SK-N-SH (cell line): ENCODE measurements around the gene FHDC1. TPM values are rescaled to one million over a fixed set of nuclear protein-coding genes. Genes with fewer than 3 reads are reported as not detected.

Source experiments
- CTCF ChIA-PET: fragments of 300-600, 350-600 bp; formaldehyde crosslinking; extraction: SDS; loops from one replicate; lab custom pipeline; 2021; lab: Yijun Ruan, JAX
- POLR2A ChIA-PET: fragments of 350-600 bp; sonication (Branson Sonifier 250); formaldehyde crosslinking; extraction: SDS; loops from one replicate; lab custom pipeline; 2020; ENCODE audit warnings: antibody characterized with exemption, inconsistent platforms; lab: Yijun Ruan, JAX
- DNase-seq: peaks from one replicate; pipeline ENCODE4 v3.0.0; 2012
- H2AFZ ChIP-seq: fragments of 200-600 bp; sonication (generic); 2 replicates; pipeline ENCODE4 v1.8.1; 2016; ENCODE audit warnings: antibody characterized with exemption, mild to moderate bottlenecking, low read depth
- H3F3A ChIP-seq: fragments of 200-600 bp; sonication (generic); replicated peaks from 2 replicates; pipeline ENCODE3; 2016; ENCODE audit warnings: antibody characterized with exemption, mild to moderate bottlenecking; ENCODE audit not compliant: insufficient read depth
- H3K27ac ChIP-seq, 2 experiments: fragments of 200-500 bp in 1 of 2; fragments of 200-600 bp in 1 of 2; sonication (Bioruptor generic) in 1 of 2; sonication (generic), shearing (Covaris generic) in 1 of 2; 2 replicates each; pipeline versions ENCODE4 v1.5.1 to v1.6.1; 2014 to 2016; ENCODE audit warnings: low read depth in 2 of 2, inconsistent platforms in 1 of 2, low read length in 1 of 2, mild to moderate bottlenecking in 1 of 2, mixed read lengths in 1 of 2
- H3K27me3 ChIP-seq: fragments of 200-600 bp; sonication (generic), shearing (Covaris generic); 2 replicates; pipeline ENCODE4 v1.6.1; 2016; ENCODE audit warnings: mixed run types; ENCODE audit not compliant: insufficient read depth
- H3K36me3 ChIP-seq, 2 experiments: fragments of 200-500 bp in 1 of 2; fragments of 200-600 bp in 1 of 2; sonication (Bioruptor generic) in 1 of 2; sonication (generic) in 1 of 2; replicated peaks in 1 of 2; 2 replicates each; pipeline versions ENCODE3 to v1.5.1; 2014 to 2016; ENCODE audit warnings: low read length in 1 of 2, mild to moderate bottlenecking in 1 of 2; ENCODE audit not compliant: insufficient read depth in 2 of 2, control insufficient read depth in 1 of 2
- H3K4me1 ChIP-seq, 2 experiments: fragments of 200-500 bp in 1 of 2; fragments of 200-600 bp in 1 of 2; sonication (Bioruptor generic) in 1 of 2; sonication (generic), shearing (Covaris generic) in 1 of 2; 2 replicates each; pipeline versions ENCODE4 v1.5.1 to v1.6.1; 2014 to 2016; ENCODE audit warnings: low read depth in 1 of 2, low read length in 1 of 2, mixed run types in 1 of 2; ENCODE audit not compliant: insufficient read depth in 2 of 2, control insufficient read depth in 1 of 2
- H3K4me2 ChIP-seq: fragments of 200-600 bp; sonication (generic), shearing (Covaris generic); 2 replicates; pipeline ENCODE4 v1.6.1; 2017; ENCODE audit warnings: mixed run types
- H3K4me3 ChIP-seq, 2 experiments: fragments of 200-500 bp in 1 of 2; fragments of 200-600 bp in 1 of 2; sonication (Bioruptor generic) in 1 of 2; sonication (generic), shearing (Covaris generic) in 1 of 2; 2 replicates each; pipeline versions ENCODE4 v1.5.1 to v1.8.1; 2014 to 2016; ENCODE audit warnings: low read depth in 2 of 2, inconsistent platforms in 1 of 2, low read length in 1 of 2, mild to moderate bottlenecking in 1 of 2, mixed read lengths in 1 of 2, moderate library complexity in 1 of 2
- H3K79me2 ChIP-seq: fragments of 200-600 bp; sonication (generic); 2 replicates; pipeline ENCODE4 v1.8.1; 2017; ENCODE audit warnings: mild to moderate bottlenecking; ENCODE audit not compliant: insufficient read depth
- H3K9ac ChIP-seq: fragments of 200-600 bp; sonication (generic); 2 replicates; pipeline ENCODE4 v1.6.1; 2017; ENCODE audit warnings: mixed run types
- H3K9me2 ChIP-seq: fragments of 200-600 bp; sonication (generic); 2 replicates; pipeline ENCODE4 v1.6.1; 2017; ENCODE audit warnings: mixed run types
- H3K9me3 ChIP-seq: fragments of 200-600 bp; sonication (generic); 2 replicates; pipeline ENCODE4 v1.6.1; 2017; ENCODE audit warnings: mixed run types, mild to moderate bottlenecking, moderate library complexity
- H4K20me1 ChIP-seq: fragments of 200-600 bp; sonication (generic); 2 replicates; pipeline ENCODE4 v1.6.1; 2017; ENCODE audit warnings: mild to moderate bottlenecking, mixed run types; ENCODE audit not compliant: insufficient read depth
- EP300 ChIP-seq, 2 experiments: IDR thresholded peaks; 2 replicates each; pipeline versions ENCODE4 v1.4.0 to v1.6.1; 2012; ENCODE audit warnings: borderline replicate concordance in 1 of 2, low read depth in 1 of 2, low read length in 1 of 2
- FOSL2 ChIP-seq: IDR thresholded peaks from 2 replicates; pipeline ENCODE4 v1.4.0; 2012; ENCODE audit warnings: low read depth, mild to moderate bottlenecking, moderate library complexity, borderline replicate concordance
- FOXM1 ChIP-seq: IDR thresholded peaks from 2 replicates; pipeline ENCODE4 v1.4.0; 2012; ENCODE audit warnings: low read depth, mild to moderate bottlenecking
- IRF3 ChIP-seq: fragments of 150-350 bp; IDR thresholded peaks from 2 replicates; pipeline ENCODE4 v1.6.1; 2016; ENCODE audit warnings: mild to moderate bottlenecking, low read depth, low read length
- JUND ChIP-seq: IDR thresholded peaks from 2 replicates; pipeline ENCODE4 v1.4.0; 2012
- MEF2A ChIP-seq: IDR thresholded peaks from 2 replicates; pipeline ENCODE4 v1.4.0; 2012; ENCODE audit warnings: low read depth, borderline replicate concordance
- MXI1 ChIP-seq: IDR thresholded peaks from 2 replicates; pipeline ENCODE4 v1.6.1; 2012; ENCODE audit warnings: mild to moderate bottlenecking, low read depth, low read length, improper control_type of control experiment
- NFIC ChIP-seq: IDR thresholded peaks from 2 replicates; pipeline ENCODE4 v1.4.0; 2012; ENCODE audit warnings: borderline replicate concordance
- PBX3 ChIP-seq: IDR thresholded peaks from 2 replicates; pipeline ENCODE4; 2012
- POLR2AphosphoS5 ChIP-seq: IDR thresholded peaks from 2 replicates; pipeline ENCODE4 v1.6.1; 2012; ENCODE audit warnings: low read depth, low read length
- RXRA ChIP-seq: IDR thresholded peaks from 2 replicates; pipeline ENCODE4 v1.4.0; 2012; ENCODE audit warnings: low read depth, mild to moderate bottlenecking, borderline replicate concordance
- SIN3A ChIP-seq: IDR thresholded peaks from 2 replicates; pipeline ENCODE4 v1.6.1; 2012; ENCODE audit warnings: low read depth, mild to moderate bottlenecking, low read length, moderate library complexity, borderline replicate concordance
- SMC3 ChIP-seq: IDR thresholded peaks from 2 replicates; pipeline ENCODE4 v1.6.1; 2012; ENCODE audit warnings: low read depth, low read length, improper control_type of control experiment
- TEAD4 ChIP-seq: IDR thresholded peaks from 2 replicates; pipeline ENCODE4 v1.4.0; 2012; ENCODE audit warnings: mild to moderate bottlenecking, borderline replicate concordance; ENCODE audit not compliant: insufficient read depth
- USF2 ChIP-seq: fragments of 150-350 bp; IDR thresholded peaks from 2 replicates; pipeline ENCODE4 v1.6.1; 2017; ENCODE audit warnings: antibody characterized with exemption, low read length, low read depth, borderline replicate concordance
- ZBTB33 ChIP-seq: IDR thresholded peaks from 2 replicates; pipeline ENCODE4 v1.4.0; 2012; ENCODE audit warnings: low read depth, borderline replicate concordance
- WGBS: methylation state at CpG from one replicate; pipeline ENCODE4 v1.1.6; 2017; ENCODE audit warnings: low lambda C conversion rate; 5-methylcytosine and 5-hydroxymethylcytosine counted together
- polyA plus RNA-seq, 3 experiments: library from polyadenylated mRNA; depleted of rRNA; stranded (reverse); fragments of >200 nt; gene quantifications; 2 replicates each; pipeline ENCODE4 v1.2.3, GENCODE V29; 2012

FHDC1 gene
- polyA plus RNA-seq, 1 of the 3 experiments (the other 2 are of a cell fraction), result 0.02 TPM

- no peak overlapping the region for H3K4me3 ChIP-seq
- H3K79me2 ChIP-seq, result no peaks in the 10 kb centered on the region
- H3K9me3 ChIP-seq, result no peaks in the 10 kb centered on the region
- no peak for DNase-seq
- ChIA-PET CTCF (no interaction called here), POLR2A (no interaction called here)
- H3K27me3 ChIP-seq, result no peaks in the 10 kb centered on the region
- TF ChIP-seq MEF2A (no peak), SIN3A (no peak), EP300 (IDR thresholded peaks at IDR 0.05; ENCODE audit: borderline replicate concordance in 1 of 2, low read depth in 1 of 2, low read length in 1 of 2) (no peak), POLR2AphosphoS5 (no peak), FOSL2 (no peak), PBX3 (no peak), MXI1 (no peak), FOXM1 (no peak), IRF3 (no peak)
- H3K36me3 ChIP-seq, result no peaks in the 10 kb centered on the region
- H3K4me2 ChIP-seq, result no peak overlapping the region
- no peaks in the 10 kb centered on the region for H4K20me1 ChIP-seq
- WGBS, result 78% methylated on average over 9 of the region's 9 CpGs
- H3F3A ChIP-seq, result no peaks in the 10 kb centered on the region
- no peaks in the 10 kb centered on the region for H3K9me2 ChIP-seq
- H3K27ac ChIP-seq, result no peak overlapping the region
- H2AFZ ChIP-seq, result no peak overlapping the region
- H3K9ac ChIP-seq, result no peak overlapping the region
- H3K4me1 ChIP-seq, result peaks cover 7% of the 10 kb centered on the region in 2 experiments; a peak in 2 of 4 replicates
Measured at GRCh38 chr4:152968806-152969394, 32.8 kb downstream of the FHDC1 start.

- Histone ChIP-seq H3K79me2 (no peaks in the 10 kb centered on the region), H3F3A (no peaks in the 10 kb centered on the region), H4K20me1 (no peaks in the 10 kb centered on the region), H3K4me3 (no peak overlapping the region), H3K36me3 (no peaks in the 10 kb centered on the region), H2AFZ (no peak overlapping the region), H3K9ac (no peak overlapping the region), H3K27me3 (no peaks in the 10 kb centered on the region), H3K4me2 (no peak overlapping the region), H3K4me1 (peaks cover 6 to 7% of the 10 kb centered on the region in 2 experiments; a peak in 2 of 4 replicates), H3K27ac (no peak overlapping the region), H3K9me3 (no peaks in the 10 kb centered on the region), H3K9me2 (no peaks in the 10 kb centered on the region)
- ChIA-PET CTCF (interaction anchor here (1.1 kb wide), 1 partner anchor 157 kb away, joined by 6 read pairs; no protein-coding TSS in a partner anchor), POLR2A (no interaction called here)
- TF ChIP-seq PBX3, result peak; percentile 54
- TF ChIP-seq NFIC, result no peak
- no peak for TF ChIP-seq SMC3
- no peak for TF ChIP-seq ZBTB33
- 0 out of 2 replicates have a peak, but pooled peaks have one; percentile 9 for TF ChIP-seq JUND
- no peak for TF ChIP-seq EP300 (IDR thresholded peaks at IDR 0.05; ENCODE audit: borderline replicate concordance in 1 of 2, low read depth in 1 of 2, low read length in 1 of 2)
- TF ChIP-seq MEF2A, result no peak
- no peak for TF ChIP-seq RXRA
- TF ChIP-seq TEAD4, result no peak
- no peak for TF ChIP-seq FOXM1
- TF ChIP-seq USF2, result no peak
- DNase-seq, result no peak
- 35% methylated on average over 3 of the region's 3 CpGs for WGBS
Measured at GRCh38 chr4:152970102-152970820, 34.1 kb downstream of the FHDC1 start.
